ENCODE results near the gene CYB561. TPM values are rescaled to one million over a fixed set of nuclear protein-coding genes. Genes with fewer than 3 reads are reported as not detected.

The CYB561 gene
- total and polyA plus RNA-seq, 9 of the 15 experiments (the other 6 are each of a cell fraction or from before 2014, with no cell fraction given) = 4.0 to 30.8 (median 17.4) TPM

DNA sequence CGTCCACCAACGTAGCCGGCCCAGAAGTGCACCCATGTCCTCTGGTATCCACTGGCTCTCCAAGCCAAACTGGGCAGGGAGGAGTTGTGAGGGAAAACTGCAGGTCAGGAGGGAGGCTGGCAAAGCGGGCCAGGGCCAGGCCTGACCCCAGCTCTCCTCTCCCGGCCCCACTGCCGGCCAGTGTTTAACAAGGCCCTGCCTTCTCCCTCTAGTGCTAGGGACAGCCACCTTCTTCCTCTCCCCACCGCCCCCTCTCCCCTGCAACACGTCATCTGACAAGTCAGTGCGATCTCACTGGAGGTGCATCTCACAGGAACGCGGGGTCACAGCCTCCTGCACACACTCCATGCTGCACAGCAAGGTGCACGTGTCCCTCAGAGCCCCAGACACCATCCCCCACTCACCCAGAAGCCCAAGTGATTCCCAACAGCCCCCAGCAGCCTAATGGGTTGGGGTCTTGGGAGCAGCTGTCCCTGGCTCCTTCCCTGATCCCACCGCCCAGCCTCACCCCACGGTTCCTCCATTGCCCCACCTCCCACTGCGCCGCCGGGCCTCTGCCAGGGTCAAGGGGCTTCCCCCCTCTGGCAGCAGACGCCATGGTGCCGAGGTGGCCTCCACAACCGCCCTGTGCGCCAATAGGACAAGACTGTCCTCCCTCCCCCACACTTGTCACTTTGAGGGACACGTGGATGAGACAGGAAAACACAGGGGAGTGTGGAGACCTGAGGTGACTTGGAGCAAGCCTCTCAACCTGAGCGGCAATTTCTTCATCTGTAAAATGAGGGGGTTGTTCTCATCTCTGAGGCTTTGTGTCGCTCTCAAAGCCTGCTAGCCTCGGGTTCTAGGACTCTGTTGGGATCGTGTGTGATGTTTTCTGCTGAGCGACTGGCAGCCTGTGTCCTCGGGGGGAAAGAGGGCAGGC, 29.6 kb upstream of the CYB561 start:
- in situ Hi-C loops (cut with MboI) = loop anchor here (5.0 kb wide), 1 partner anchor 53 kb away; no protein-coding TSS in a partner anchor
- no peak for ATAC-seq
- POLR2A ChIA-PET = no interaction called here
- BruUV-seq (replicated peaks) = no TSS peak
- Histone ChIP-seq H3K4me3 (no peak overlapping the region), H3K9me1 (ENCODE audit: control insufficient read depth, insufficient read depth, low read length) (no peaks in the 10 kb centered on the region), H3K27ac (ENCODE audit: extremely low read depth, low read depth, low read length) (no peak overlapping the region), H3K36me3 (ENCODE audit: control insufficient read depth, insufficient read depth, low read length) (no peaks in the 10 kb centered on the region), H4K20me1 (replicated peaks; ENCODE audit: control insufficient read depth, insufficient read depth, low read length) (no peaks in the 10 kb centered on the region), H2AFZ (ENCODE audit: low read depth, low read length) (peak overlapping the region; percentile 25; the same call in 1 of the 2 replicates), H3K79me2 (ENCODE audit: control insufficient read depth, insufficient read depth, low read length) (no peaks in the 10 kb centered on the region), H3K9ac (ENCODE audit: insufficient read depth in 1 of 2, low read depth in 2 of 2, low read length in 2 of 2) (peak overlapping the region in 1 of 2 experiments; percentile 68; a peak in 1 of 4 replicates), H3K4me2 (ENCODE audit: insufficient read depth, low read length) (no peak overlapping the region; the same call in 1 of the 2 replicates), H3K27me3 (ENCODE audit: control insufficient read depth in 2 of 2, insufficient read depth in 2 of 2, low read length in 2 of 2) (no peaks in the 10 kb centered on the region), H3K4me1 (replicated peaks in 1 of 2; ENCODE audit: control insufficient read depth in 2 of 2, insufficient read depth in 2 of 2, low read length in 2 of 2) (peaks cover 27 to 40% of the 10 kb centered on the region in 2 experiments), H3K9me3 (replicated peaks; ENCODE audit: control insufficient read depth, insufficient read depth, low read depth, low read length) (no peaks in the 10 kb centered on the region)
- CTCF ChIA-PET (ENCODE audit: low intra/inter-chr PET ratio) = no interaction called here
- intact Hi-C loops (cut with micrococcal nuclease) = no loop called here
- WGBS (ENCODE audit: insufficient coverage, low coverage, missing lambda C conversion rate) = 58% methylated on average over 20 of the region's 28 CpGs
- FAIRE-seq = peak; percentile 74
- peak in 2 of 4 experiments; percentile 29 to 46 for DNase-seq (ENCODE audit: extremely low read depth in 1 of 4, low spot score in 3 of 4)
- TF ChIP-seq ZNF77 (CRISPR knock-in tag; IDR thresholded peaks at IDR 0.05) = no peak
- no peak for TF ChIP-seq ZNF175 (CRISPR knock-in tag; IDR thresholded peaks at IDR 0.05; ENCODE audit: low read depth)
- TF ChIP-seq, protein P1, sequence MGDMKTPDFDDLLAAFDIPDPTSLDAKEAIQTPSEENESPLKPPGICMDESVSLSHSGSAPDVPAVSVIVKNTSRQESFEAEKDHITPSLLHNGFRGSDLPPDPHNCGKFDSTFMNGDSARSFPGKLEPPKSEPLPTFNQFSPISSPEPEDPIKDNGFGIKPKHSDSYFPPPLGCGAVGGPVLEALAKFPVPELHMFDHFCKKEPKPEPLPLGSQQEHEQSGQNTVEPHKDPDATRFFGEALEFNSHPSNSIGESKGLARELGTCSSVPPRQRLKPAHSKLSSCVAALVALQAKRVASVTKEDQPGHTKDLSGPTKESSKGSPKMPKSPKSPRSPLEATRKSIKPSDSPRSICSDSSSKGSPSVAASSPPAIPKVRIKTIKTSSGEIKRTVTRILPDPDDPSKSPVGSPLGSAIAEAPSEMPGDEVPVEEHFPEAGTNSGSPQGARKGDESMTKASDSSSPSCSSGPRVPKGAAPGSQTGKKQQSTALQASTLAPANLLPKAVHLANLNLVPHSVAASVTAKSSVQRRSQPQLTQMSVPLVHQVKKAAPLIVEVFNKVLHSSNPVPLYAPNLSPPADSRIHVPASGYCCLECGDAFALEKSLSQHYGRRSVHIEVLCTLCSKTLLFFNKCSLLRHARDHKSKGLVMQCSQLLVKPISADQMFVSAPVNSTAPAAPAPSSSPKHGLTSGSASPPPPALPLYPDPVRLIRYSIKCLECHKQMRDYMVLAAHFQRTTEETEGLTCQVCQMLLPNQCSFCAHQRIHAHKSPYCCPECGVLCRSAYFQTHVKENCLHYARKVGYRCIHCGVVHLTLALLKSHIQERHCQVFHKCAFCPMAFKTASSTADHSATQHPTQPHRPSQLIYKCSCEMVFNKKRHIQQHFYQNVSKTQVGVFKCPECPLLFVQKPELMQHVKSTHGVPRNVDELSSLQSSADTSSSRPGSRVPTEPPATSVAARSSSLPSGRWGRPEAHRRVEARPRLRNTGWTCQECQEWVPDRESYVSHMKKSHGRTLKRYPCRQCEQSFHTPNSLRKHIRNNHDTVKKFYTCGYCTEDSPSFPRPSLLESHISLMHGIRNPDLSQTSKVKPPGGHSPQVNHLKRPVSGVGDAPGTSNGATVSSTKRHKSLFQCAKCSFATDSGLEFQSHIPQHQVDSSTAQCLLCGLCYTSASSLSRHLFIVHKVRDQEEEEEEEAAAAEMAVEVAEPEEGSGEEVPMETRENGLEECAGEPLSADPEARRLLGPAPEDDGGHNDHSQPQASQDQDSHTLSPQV (IDR thresholded peaks at IDR 0.05) = 0 out of 2 replicates have a peak, but pooled peaks have one; percentile 14
- TF ChIP-seq EGR1 (conservative IDR thresholded peaks at IDR 0.05) = peak; percentile 57
- no peak for TF ChIP-seq ZNF165 (CRISPR knock-in tag; IDR thresholded peaks at IDR 0.05; ENCODE audit: borderline replicate concordance)
- TF ChIP-seq, protein P2, sequence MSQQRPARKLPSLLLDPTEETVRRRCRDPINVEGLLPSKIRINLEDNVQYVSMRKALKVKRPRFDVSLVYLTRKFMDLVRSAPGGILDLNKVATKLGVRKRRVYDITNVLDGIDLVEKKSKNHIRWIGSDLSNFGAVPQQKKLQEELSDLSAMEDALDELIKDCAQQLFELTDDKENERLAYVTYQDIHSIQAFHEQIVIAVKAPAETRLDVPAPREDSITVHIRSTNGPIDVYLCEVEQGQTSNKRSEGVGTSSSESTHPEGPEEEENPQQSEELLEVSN (IDR thresholded peaks at IDR 0.05; ENCODE audit: borderline replicate concordance in 1 of 2, extremely low read depth in 1 of 2, insufficient read depth in 1 of 2, insufficient read length in 1 of 2, low read depth in 1 of 2, low read length in 1 of 2, poor library complexity in 1 of 2, severe bottlenecking in 1 of 2) = peak in 1 of 2 experiments; percentile 23
- TF ChIP-seq HNRNPLL (IDR thresholded peaks at IDR 0.05; ENCODE audit: low read depth, low read length, poor library complexity, severe bottlenecking) = no peak
- TF ChIP-seq, protein P3, sequence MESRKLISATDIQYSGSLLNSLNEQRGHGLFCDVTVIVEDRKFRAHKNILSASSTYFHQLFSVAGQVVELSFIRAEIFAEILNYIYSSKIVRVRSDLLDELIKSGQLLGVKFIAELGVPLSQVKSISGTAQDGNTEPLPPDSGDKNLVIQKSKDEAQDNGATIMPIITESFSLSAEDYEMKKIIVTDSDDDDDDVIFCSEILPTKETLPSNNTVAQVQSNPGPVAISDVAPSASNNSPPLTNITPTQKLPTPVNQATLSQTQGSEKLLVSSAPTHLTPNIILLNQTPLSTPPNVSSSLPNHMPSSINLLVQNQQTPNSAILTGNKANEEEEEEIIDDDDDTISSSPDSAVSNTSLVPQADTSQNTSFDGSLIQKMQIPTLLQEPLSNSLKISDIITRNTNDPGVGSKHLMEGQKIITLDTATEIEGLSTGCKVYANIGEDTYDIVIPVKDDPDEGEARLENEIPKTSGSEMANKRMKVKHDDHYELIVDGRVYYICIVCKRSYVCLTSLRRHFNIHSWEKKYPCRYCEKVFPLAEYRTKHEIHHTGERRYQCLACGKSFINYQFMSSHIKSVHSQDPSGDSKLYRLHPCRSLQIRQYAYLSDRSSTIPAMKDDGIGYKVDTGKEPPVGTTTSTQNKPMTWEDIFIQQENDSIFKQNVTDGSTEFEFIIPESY (CRISPR knock-in tag; IDR thresholded peaks at IDR 0.05) = peak; percentile 79
- TF ChIP-seq, protein P4, sequence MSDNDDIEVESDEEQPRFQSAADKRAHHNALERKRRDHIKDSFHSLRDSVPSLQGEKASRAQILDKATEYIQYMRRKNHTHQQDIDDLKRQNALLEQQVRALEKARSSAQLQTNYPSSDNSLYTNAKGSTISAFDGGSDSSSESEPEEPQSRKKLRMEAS (CRISPR knock-in tag; IDR thresholded peaks at IDR 0.05) = 0 out of 2 replicates have a peak, but pooled peaks have one; percentile 24
- no peak for TF ChIP-seq PCBP2 (IDR thresholded peaks at IDR 0.05; ENCODE audit: low read depth, low read length, poor library complexity, severe bottlenecking)
- TF ChIP-seq SMARCA5 (IDR thresholded peaks at IDR 0.05) = no peak
- no peak for TF ChIP-seq SIRT6 (IDR thresholded peaks at IDR 0.05; ENCODE audit: low read depth, low read length)
